Measurements from ENCODE around the gene XRCC6.
"Not testable (repeated sequence)": the region's sequence is repeated elsewhere in the genome, so short reads cannot be mapped to it uniquely, and the experiment has no call there.

XRCC6 gene

GRCh38 chr22:41654322-41654721 is 33.2 kb downstream of the XRCC6 start:
- no peak for DNase-seq

- DNase-seq, result no peak
Observed at GRCh38 chr22:41656556-41656955, 35.5 kb downstream of the XRCC6 start.

- DNase-seq, result no peak
Observed at GRCh38 chr22:41657709-41658108, 36.6 kb downstream of the XRCC6 start.

GRCh38 chr22:41658869-41659268 is 37.8 kb downstream of the XRCC6 start:
- no peak for DNase-seq

- DNase-seq, result no peak
Observed at GRCh38 chr22:41659941-41660340, 38.8 kb downstream of the XRCC6 start.

GRCh38 chr22:41660416-41660815 is 39.3 kb downstream of the XRCC6 start:
- DNase-seq, result no peak

- no peak for DNase-seq
Observed at GRCh38 chr22:41661088-41661487, 40.0 kb downstream of the XRCC6 start.

GRCh38 chr22:41661713-41662112 is 40.6 kb downstream of the XRCC6 start:
- DNase-seq, result no peak

GRCh38 chr22:41663594-41663993 is 42.5 kb downstream of the XRCC6 start:
- DNase-seq, result not testable (repeated sequence)

- DNase-seq, result no peak
Observed at GRCh38 chr22:41664490-41664889, 43.4 kb downstream of the XRCC6 start.

- DNase-seq, result no peak
Observed at GRCh38 chr22:41664951-41665350, 43.9 kb downstream of the XRCC6 start.

- DNase-seq, result no peak
Observed at GRCh38 chr22:41668971-41669911, 48.1 kb downstream of the XRCC6 start.

- not testable (repeated sequence) for DNase-seq
Observed at GRCh38 chr22:41672096-41672495, 51.0 kb downstream of the XRCC6 start.

- DNase-seq, result no peak
Observed at GRCh38 chr22:41672780-41673509, 51.9 kb downstream of the XRCC6 start.

GRCh38 chr22:41674846-41675340 is 53.8 kb downstream of the XRCC6 start:
- no peak for DNase-seq

GRCh38 chr22:41676134-41676533 is 55.0 kb downstream of the XRCC6 start:
- DNase-seq, result no peak

- DNase-seq, result no peak
Observed at GRCh38 chr22:41681616-41682015, 60.5 kb downstream of the XRCC6 start.

GRCh38 chr22:41682033-41682807 is 61.1 kb downstream of the XRCC6 start:
- peak; percentile 87 for DNase-seq

GRCh38 chr22:41683052-41683451 is 62.0 kb downstream of the XRCC6 start:
- DNase-seq, result no peak

- no peak for DNase-seq
Observed at GRCh38 chr22:41683616-41684015, 62.5 kb downstream of the XRCC6 start.

- DNase-seq, result no peak
Observed at GRCh38 chr22:41684194-41684593, 63.1 kb downstream of the XRCC6 start.

GRCh38 chr22:41686890-41687289 is 65.8 kb downstream of the XRCC6 start:
- DNase-seq, result not testable (repeated sequence)

GRCh38 chr22:41687901-41688364 is 66.8 kb downstream of the XRCC6 start:
- peak; percentile 32 for DNase-seq

Data from activated CD4-positive, alpha-beta T cell treated with anti-CD3 and anti-CD28 coated beads, Interleukin-2, Interleukin-6, amounts not matched to agents 100 ng/mL and 50 ng/mL, durations not matched to agents 16 hours and 8 hours (primary cell).